C1 segment of cervical spinal cord (tissue), 14 donors: ENCODE data around the gene GYPC.
"Not testable (repeated sequence)": the region's sequence is repeated elsewhere in the genome, so short reads cannot be mapped to it uniquely, and the experiment has no call there.

Experiments used
- DNase-seq, 14 donors: peaks; one replicate each; lab custom pipeline; 2025; lab: John Stamatoyannopoulos, UW

GYPC gene

DNA sequence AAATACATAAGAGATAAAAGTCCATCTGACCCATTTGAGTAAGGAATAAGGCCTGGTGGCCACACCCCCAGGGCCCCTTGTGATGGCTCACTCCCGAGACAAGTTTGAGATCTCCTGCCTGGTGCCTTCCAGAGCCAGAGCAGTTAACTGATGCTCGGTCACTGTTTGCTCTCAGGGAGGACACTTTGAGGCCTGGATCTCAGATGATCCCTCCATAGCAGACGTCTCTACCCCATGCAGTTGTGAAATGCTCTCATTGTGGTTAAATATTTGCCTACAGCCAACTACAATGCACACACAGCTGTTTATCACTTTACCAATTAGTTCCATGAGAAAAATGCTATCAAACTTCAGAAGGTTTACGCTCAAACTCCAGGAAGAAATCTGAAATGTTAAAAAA, 12.3 kb downstream of the GYPC start:
- no peak for DNase-seq

- DNase-seq = no peak
These were observed 13.8 kb downstream of the GYPC start for GRCh38 chr2:126669772-126670171.

- no peak for DNase-seq
These were observed 15.5 kb downstream of the GYPC start for GRCh38 chr2:126671488-126671887.

GRCh38 chr2:126672980-126673605, 17.1 kb downstream of the GYPC start:
- no peak for DNase-seq

DNA sequence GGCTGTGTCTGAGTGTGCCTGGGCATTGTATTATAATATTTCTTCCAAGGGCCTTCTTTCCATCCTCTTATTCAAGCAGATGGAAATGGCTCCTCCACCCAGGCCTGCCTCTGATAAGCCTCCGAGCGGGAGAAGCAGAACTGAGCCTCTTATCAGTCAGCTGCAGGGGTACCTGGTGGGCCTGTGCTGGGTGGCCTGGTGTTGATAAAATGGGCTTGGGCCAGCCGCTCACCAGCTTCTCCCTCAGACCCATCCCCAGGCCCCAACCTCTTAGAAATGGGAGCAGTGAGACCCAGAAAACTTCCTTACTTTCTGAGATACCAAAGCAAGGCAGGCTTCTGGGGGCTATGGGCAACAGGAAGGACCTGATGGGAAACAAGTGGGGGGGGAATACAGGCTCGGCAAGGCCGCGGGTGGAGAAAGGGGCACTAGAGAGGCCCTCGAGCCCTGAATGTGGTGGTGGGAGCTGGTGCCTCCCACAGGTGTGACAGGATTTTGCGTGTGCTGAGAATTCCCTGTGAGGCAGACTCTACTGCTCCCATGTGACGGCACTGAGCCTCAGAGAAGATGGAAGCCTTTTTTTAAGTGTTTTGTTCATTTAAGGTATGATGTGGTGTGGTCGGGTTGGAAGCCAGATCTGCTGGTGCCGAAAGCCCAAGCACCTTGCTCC, 18.3 kb downstream of the GYPC start:
- DNase-seq = no peak

DNA sequence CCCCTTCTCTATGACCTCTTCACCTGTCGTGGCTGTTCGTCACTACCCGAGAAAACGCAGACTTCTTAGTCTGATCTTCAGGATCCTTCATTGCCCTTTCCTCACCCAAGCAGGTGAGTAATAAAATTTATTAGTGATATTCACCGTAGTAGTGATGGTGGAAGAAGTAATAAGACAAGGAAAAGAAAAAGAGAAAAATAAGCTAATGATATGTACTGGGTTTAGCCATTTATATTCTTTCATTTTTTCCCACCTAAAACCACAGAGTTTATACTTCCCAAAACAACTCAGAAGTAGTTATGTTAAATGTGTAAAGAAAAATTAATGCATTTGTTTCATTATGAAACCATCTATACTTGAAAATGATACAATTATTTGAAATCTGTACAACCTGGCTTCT, 19.7 kb downstream of the GYPC start:
- DNase-seq = no peak

GRCh38 chr2:126676221-126677175, 20.5 kb downstream of the GYPC start:
- no peak for DNase-seq

- DNase-seq = no peak
These were observed 21.2 kb downstream of the GYPC start for GRCh38 chr2:126677176-126677538.

DNA sequence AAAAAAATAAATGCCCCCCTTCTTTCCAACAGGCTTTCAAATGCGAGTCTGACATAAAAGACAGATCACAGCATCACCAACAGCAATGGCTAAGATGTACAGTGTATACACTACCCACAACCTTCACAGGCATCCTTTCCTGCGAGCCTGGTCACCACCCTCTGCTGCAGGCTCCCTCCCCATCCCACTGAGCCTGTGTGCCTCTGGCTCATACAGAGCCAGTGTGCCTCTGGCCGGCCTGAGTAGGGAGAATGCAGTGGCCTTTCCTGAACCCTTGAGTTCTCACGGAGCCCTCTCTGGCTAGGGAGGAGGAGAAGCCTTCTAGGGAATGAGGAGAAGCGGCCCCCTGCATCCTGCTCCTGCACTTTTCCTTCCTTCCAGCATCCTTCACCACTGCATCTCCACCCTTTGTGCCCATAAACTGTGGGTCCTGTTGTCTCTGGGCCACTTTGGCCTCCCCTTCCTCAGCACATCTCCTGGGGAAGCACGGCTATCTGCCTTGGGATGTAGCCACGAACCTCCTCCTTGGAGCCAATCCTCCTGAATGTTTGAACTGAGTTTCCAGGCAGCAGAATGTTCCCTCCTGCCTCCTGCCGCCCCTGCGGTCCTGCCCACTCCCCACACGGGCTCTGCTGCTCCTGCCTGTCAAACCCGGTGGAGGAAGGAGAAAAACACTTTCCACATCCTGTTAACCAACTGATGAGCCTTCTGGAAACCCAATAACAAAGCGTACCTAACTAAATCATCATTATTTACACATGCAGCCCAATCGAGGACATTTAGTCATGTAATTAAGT, 22.5 kb downstream of the GYPC start:
- no peak for DNase-seq

GRCh38 chr2:126679094-126679713, 23.2 kb downstream of the GYPC start:
- no peak for DNase-seq

GRCh38 chr2:126681505-126681904, 25.5 kb downstream of the GYPC start:
- no peak for DNase-seq

DNA sequence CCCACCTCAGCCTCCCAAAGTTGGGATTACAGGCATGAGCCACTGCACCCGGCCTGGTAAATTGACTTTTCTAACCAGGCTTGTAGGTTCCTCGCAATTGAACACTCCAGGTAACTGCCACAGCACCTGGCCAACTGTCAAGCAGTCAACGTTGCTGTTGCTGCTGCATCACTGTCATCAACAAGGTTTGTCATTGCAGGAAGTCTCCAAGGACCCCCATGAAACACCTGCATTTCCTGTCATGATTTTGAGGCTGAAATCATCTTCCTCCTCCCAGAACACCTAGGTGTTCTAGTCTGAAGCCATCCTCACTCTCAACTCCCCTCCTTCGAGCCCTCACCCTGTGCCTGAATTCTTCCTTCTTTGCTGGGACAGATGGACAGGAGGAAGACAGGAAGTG, 29.7 kb downstream of the GYPC start:
- DNase-seq = no peak

DNA sequence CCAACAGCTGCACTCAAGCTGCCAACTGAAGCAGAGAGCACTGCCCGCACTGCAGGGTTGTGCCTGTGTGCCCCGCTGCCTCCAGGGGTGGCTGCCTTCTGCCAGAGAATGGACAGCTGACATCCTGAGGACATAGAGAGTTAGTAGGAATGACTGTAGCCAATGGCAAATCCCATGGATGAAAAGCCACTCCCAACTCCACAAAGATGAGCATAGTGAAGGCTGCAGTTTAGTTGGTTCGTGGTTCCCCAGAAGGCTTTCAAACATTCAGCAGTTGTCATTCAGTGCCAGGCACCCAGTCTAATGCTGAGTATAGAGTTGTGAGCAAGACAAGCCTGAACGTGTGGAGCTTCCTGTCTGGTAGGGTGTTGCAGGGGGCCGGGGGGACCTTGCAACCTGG, 30.3 kb downstream of the GYPC start:
- DNase-seq = no peak

- DNase-seq = no peak
These were observed 31.0 kb downstream of the GYPC start for GRCh38 chr2:126686841-126687485.

- DNase-seq = no peak
These were observed 31.5 kb downstream of the GYPC start for GRCh38 chr2:126687503-126687902.

GRCh38 chr2:126688594-126688993, 32.6 kb downstream of the GYPC start:
- DNase-seq = not testable (repeated sequence)

DNA sequence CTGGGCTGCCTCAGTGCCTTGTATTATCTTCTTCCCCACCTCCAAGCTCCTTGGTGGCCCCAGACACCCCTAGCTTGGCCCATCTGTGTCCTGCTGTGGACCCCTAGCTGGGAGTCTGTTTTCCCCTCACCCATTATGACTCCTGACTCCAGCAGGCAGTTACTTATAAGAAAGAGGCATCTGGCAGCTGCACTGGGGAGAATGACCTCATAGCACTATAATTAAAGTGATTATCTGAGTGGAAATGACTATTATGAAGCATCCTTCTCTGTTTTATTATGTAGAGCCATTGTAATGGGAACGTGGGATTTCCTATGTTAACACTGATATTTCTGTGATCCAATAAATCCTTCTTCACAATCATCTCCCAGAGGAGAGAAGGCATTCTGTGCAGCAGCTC, 36.3 kb downstream of the GYPC start:
- DNase-seq = not testable (repeated sequence)

GRCh38 chr2:126692934-126693592, 37.1 kb downstream of the GYPC start:
- not testable (repeated sequence) for DNase-seq

DNA sequence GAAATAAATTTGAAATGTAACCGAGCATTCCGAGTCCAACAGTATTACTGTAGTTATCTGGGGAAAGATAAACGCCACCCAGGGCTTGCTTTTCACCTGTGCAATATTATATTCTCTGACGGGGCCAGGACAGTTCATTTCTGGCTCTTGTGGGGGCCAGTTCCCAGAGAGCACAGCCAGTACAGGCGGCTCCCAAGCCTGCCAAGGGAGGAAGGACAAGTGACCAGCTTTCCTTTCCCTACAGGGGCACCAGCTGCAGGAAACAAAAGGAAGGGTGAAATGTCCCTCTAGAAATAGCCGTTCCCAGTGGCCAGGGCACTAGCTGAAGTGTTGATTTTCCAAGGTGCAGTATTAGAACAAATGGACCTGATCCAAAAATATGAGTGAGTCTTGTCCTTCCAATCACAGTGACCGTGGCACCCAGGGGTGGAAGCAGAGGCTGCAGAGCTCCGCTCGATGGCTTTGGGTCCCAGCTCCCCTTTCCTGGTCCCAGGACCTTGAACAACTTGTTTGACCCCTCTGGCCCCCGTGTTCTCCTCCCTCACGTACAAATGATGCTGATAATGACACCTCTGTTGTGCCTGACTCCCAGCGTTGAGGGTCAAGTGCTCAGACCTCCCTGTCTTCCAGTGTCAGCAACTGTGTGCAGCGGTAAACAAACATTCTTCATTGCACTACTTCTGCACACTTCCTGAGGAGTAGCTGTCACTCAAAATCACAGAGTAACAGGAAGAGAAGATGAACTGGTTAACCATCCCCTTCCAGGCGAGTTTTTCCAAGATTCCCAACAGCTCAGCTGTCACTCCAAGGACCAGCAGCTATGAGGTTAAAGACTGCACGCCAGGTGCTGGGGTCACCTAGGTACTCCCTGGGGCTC, 40.9 kb downstream of the GYPC start:
- DNase-seq = no peak
